IPS-11a (cell line): ENCODE data around the gene ZEB2.

Source experiments
- H3K4me3 ChIP-seq: one replicate; pipeline ENCODE4 v1.5.1; 2013; ENCODE audit warnings: low read depth, low read length, control low read depth

ZEB2 gene

DNA sequence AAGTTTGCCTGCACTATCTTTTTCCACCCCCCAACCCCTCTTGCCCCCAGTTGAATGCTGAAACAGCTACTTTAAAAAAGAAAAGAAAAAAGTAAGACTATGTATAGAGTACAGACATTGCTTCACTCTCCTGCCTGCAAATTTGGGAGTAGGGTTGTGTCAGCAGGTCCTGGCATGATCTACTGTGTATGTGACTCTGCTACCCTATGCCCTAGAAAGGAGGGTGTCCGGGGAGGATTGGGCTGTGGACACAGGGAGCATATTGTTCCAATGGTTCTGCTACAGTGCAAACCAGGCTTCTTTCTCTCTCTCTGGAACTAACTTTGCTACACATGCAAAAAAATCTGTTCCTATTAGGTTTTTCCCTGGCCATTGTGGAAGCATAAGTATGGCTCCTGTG is 9.9 kb upstream of the ZEB2 start:
- H3K4me3 ChIP-seq: no peak overlapping the region

DNA sequence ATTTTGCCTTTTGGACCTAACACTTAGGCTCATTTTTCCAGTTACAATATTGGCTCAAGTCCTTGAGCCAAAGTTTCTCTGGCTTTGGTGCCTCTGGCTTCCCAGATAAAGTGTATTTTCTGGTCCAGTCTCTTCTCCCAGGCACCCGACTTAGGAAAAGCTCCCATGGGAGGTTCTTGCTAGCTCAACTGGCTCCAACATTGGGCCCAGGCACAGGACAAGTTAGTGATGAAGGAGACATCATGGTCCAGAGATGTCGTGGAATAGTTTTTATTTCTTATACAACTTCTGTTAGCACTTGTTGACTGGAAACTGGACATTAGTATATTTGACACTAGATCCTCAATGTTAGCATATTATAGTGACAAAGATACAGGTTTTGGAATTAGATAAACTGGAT is 8.2 kb upstream of the ZEB2 start:
- H3K4me3 ChIP-seq: no peak overlapping the region

DNA sequence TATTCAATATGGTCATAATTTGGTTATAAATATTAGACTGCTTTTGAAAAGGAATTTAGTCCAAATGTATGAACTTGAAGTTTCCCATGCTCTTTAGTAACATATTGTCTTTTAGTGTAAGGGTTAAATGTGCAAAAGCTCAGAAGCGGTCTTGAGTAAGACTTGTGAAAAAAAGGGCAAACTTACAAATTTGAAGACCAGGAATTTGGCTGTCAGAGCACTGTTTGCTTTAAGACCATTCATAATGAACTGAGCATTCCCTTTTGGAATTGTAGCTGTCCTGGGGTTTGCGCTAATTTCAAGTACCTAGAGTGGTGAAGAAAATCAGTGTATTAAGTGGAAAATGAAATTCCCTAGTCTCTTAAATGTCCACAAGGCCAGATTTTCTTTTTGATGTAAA is 6.9 kb upstream of the ZEB2 start:
- H3K4me3 ChIP-seq: no peak overlapping the region

DNA sequence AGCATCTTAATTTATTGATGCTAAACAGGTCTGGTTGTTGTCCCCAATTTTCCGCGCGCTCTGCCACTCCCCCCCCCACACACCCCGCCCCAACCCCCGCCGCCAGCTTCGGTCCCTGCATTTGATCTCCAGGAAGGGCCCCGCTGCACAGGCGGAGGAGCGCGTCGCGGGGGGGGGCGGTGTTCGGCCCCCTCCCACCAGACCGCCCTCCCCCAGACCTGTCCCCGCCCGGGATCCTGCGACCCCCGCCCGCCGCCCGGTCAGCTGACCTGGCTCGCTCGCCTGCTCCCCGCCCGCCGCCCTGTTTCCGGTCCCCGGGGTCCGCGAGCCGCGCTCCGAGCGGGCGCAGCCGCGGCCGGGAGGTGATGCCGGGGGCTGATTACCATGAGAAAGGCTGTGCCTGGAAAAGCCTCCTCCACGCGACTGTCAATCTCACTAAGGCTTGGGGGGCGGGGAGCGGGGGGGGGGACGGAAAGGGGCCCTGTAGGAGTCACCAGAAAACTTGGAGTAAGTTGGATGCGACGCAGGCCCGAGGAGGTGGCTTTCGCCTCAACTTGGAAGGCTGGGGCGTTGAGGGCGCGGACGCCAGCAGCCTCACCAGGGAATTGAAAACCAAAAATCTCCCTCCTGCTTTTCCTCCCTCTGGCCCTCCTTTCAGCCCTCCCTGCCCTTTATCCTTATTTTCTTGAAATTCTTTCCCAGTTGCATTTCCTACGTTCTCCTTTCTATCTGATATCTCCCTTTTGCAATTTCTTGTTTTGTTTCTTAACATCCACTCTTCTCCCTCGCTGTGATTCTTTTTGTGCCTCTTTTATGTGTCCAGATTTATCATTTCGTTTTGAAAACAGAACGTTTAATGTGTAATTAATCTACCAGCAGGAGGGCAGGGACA is 4.4 kb upstream of the ZEB2 start:
- H3K4me3 ChIP-seq: peak overlapping the region; percentile 29

DNA sequence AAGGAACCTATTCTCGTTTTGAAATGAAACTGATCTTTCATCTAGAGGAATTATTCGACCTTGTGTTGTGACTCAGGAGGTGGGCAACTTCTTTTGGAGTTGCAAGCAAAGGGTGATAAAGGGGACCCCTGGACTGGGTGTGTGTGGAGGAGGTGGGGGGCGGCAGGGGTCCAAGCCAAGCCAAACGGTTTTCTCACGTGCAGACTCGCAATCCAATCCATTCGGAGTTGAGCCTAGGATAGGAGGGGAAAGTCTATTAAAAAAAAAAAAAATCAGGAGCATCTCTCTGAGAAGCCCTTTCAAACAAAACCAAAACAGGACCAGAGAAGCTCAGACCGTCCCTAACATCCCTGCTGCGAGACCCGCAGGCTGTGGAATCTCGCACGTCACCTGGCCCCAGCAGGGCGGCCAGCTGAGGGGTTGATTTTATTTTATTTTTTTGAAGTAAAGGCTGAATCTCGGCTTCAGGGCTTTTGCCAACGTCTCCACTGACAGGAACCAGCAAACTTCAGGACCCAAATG is 3.7 kb upstream of the ZEB2 start:
- H3K4me3 ChIP-seq: no peak overlapping the region

DNA sequence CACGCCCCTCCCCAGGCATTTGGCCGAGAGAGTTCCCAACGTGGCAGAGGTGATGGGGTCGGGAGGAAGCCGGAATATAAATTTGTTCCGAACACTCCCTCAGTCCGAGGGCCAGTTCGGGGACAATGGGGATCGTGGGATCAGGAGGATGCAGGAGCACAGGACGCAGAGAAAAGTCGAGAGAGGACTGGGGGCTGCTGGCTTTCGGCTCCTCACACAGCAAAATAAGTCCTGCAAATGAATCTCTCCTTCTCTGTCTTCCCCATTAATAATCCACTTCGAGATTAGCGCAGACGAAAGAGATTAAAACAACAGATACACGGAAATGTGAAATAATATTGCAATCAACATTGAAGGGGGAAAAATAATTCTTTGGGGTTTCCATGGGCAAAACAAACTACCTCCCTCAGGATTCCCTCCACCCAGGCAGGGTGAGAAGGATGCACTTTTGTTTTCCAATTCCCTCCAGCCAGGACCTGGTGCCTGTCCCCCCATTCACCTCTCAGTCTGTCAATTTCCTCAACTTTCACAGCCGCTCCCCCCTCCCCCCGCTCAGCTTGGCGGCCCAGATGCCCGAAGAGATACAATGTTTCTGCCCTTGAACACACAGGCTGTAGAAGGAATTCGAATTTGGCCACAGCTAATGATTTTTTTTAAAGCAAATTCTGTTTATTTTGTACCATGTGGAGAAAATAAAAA is 3.1 kb upstream of the ZEB2 start:
- peak overlapping the region; percentile 30 for H3K4me3 ChIP-seq

DNA sequence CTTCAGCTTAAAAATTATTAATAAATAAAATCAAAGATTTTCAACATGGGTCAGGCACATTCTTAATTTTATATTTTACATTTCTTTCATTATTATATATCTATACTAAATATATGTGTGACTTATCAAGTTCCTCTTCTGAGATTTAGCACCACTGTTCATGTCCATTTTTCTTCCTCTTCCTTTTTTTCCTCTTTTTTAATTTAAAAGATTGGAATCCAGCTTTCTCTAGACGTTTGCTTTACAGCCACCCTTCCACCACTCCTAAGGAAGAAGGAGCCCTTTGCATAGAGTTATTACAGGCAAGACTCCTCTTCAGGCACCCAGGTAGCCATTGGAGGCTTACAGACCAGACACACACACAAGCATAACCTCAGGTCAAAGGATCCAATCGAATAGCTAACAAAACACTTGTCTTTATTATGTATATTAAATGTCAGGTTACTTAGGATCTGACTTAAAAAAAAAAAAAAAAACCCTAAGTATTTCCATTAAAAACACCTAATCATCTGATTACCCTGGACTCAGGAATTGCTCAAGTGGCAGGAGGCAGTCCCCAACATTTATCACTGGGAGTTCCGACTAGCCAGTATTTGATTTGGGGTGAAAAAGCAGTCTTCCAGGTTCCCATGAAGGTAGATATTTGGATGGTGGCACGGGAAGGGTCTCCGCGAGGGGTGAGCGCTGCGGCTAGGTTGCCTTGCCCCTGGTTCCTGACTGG is 2.4 kb upstream of the ZEB2 start:
- peak overlapping the region; percentile 30 for H3K4me3 ChIP-seq

DNA sequence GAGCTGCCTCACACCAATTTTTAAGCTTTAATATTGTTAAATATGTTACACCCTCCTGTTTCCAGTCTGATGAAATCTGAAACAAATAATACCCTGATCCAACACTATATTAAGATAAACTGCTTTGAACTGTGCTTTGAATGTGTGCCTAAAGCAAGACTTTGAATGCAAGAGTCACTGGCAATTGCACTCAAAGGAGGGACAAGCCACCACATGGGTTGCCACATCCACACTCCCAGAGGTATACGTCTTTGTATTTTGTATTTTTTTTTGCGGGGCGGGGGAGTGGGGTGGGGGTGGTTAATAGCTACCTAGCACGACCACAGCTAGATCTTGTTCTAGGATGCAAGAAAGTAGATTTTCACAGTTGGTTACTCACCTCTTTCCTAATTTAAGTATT is 1.8 kb upstream of the ZEB2 start:
- H3K4me3 ChIP-seq: no peak overlapping the region

DNA sequence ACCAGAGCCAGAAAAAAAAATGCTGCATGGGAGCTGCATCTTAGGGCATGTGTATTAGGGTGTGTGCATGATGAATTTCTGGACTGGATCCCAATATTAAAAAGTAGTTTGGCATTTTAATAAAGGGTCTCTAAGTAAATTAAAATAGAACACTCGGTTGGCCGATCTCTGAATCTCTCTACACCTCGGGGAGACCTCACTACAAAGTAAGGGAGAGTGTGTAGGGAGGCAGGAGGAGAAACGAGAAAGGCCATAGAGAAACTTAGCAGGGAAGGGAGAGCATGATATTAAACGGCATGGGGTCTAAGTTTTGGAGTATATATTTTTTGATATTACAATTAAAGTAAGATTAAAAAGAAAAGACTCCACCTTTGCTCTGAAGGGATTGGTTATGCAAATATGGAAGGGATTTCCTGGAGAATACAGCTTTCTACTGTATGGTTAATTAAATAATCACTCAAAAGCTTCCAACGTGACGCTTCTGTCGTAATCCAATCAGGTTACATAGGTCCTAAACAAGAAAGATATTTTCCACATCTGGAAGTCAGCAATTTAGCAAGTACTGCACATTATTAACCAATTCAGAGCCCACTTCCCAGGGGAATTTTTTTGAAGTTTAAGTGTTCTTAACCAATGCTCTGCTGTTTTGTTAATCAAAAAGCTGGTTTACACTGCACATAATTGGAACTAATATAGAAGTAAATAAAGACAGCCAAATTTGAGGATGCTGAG is 1.0 kb upstream of the ZEB2 start:
- no peak overlapping the region for H3K4me3 ChIP-seq

DNA sequence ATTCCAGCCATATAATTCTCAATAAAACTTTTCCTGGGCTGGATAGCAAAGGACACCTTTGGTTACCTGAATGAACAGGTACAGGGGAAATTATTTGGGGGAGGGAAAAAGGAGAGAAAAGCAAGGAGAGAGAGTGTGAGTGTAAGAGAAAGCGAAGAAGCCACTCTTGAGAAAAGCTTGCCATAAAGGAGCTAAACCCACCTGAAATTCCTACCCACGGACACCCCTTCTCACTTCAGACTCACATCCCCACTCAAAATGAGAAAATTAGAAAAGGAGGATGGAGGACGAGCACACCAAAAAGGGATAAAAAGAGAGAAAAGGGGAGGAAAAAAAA is 354 bp downstream of the ZEB2 start:
- H3K4me3 ChIP-seq: no peak overlapping the region

DNA sequence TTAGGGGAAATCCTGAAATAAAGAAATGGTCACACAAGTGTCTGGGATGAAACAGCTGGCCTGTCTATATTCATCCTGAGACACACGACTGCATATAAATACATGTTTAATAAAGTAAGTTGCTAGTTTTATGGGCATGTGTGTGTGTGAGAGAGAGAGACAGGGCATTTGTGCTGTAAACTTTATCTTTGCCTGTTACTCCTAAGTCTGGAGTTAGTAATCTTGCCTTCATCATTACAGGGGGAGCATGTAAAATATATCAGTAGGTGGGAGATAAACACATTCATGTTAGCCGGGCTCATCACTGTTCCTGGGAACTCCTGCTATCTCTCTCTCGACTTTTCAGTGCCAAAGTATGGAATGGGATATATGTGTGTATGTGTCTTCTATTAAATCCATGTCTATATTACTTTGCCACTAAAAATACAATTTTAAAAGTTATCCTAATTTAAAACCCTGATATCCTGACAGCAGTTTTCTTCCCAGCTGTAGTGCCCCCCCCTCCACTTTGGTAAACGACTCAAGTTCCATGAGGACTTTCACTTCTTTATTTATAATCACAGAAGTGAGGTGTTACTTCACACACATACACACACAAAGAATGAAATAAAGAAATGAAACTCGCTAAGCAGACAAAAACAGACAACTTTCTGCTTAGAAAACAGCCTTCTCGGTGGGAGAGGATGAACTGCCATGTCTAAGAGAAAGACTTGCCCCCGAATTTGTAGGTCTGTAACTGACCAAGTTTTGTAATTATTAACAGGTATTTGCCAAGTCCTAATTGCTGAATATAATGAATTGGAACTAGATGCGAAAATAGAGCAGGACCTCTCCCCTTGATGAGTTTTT is 947 bp downstream of the ZEB2 start:
- no peak overlapping the region for H3K4me3 ChIP-seq

DNA sequence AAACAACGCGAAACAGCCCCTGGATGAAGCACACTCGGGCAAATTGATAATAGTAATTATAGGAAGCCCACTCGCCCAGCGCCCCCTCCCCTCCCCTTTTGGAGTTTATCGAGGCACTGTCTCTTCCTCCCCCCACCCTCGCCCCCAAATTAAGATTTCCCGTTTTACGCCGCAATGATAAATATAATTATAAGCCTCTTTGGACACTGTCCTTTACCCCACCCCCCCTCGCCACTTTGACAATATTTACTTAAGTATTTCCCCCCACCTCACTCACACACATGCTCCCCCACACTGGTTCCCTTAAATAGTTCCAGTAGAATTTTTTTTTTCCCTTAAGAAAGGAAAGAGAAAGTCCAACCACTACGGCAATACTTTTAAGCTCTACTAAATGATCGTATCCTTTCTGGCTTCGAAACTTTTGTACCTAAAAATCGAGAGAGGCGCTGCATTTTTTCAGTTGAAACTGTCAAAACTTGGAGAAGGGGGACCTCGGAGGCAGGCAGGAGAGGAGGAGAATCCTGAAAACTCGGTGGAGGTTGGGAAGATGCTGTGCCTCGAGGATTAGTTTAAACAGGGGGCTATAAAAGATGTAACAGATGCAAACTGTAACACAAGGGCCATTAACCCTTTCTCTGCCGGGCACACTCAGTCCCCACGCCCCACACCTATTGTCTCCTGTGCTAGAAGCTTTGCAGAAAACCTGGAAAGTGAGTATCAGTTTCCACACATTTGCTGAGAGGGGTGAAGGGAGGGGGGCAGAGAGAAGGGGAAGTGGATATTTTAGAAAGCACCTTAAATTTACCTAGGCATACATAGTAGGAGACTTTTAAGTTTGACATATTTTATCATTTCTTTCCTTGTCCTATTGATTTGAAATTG is 1.8 kb downstream of the ZEB2 start:
- peak overlapping the region; percentile 30 for H3K4me3 ChIP-seq

DNA sequence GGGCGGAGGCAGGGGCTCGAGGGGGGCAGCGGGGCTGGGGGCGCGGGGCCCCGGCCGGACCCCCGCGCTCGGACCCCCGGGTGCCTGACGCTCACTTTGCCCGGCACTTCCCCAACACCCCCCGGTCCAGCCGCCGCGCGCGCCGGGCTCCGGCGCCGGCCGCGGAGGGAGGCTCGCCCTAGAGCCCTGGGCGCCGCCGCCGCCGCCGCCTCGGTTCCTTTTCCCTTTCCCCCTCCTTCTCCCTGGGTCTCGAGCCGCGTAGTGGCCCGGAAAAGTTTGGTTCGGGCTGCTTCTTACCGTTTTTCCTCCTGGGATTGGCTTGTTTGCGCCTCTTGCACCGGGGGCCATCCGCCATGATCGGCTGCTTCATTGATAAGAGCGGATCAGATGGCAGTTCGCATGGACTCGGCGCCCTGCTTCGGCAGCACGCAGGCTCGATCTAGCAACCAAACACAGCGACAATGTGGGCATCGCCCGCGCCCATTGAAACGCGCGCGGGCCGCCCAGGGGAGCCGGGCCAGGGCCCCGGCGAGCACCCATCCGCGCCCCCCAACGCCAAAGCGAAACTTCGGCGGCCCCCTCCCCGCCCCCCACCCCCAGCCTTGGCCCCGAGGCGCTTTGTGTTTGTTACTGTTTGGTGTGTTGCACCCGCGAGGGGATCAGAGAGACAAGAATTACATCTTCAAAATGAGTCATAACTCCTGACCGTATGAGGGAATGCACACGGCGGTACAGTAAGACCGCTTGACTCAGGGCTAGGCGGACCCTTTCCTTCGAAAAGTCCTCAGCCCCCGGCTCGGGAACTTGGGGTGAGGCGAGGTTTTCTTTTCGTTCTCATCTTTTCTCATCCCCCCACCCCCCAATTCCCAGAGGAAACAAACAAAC is 2.7 kb downstream of the ZEB2 start:
- H3K4me3 ChIP-seq: peak overlapping the region; percentile 58

DNA sequence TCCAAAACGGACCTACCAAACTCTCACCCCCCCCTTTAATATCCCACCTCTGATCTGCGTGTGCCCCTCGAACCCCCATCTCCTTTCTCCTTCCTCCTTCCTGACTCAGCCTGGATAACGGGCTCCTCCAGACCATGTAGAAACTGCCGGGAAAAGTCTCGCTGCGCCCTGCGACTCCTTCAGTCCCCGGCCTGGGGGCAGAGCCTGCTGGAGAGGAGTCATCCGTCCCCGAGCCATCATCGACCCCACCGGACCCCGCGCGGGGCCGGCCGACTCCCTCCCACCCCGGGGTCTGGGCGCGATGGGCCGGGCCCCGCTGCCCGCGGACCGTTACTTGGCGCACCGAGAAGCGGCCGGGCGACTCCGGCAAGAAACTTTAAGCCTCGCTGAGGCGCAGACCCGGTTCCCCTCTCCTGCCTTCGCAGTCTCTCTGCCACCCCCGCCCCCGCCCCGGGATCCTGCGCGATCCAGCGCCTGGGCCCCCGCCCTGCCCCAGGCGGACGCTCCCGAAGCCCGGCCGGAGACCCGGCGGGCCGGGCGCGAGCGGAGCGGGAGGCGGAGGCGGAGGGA is 3.4 kb downstream of the ZEB2 start:
- H3K4me3 ChIP-seq: peak overlapping the region; percentile 4

DNA sequence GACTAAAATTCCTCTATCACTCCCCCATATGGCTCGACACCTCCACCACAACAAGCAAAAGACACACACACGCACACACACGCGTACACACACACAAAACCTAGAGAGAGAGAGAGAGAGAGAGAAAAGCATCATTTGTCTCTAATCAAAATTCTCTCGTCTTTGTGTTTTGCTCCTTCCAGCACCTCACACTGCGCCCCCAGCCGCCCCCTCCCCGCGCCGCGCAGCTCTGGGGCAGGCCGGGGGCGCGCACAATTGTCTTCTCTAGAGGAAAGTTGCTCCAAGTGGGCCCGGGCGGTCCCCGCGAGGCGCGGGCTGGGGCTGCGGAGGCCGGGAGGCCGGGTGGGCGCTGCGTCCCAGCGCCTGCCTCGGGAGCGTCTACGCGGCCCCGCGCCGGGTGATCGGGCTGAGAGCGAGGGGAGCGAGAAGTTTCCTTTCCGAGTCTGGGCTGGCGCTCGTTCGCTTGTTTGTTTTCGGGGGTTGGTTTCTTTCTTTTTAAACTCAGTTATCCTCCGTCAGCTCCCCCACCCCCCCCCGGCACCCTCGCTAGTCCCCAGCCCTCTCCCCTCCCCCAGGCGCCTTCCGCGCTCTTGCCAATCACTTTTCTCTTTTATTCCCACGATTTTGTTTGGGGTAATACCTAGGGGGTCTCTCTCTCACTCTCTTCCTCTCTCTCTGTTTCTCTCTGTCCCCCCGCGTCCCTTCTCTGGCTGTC is 4.1 kb downstream of the ZEB2 start:
- H3K4me3 ChIP-seq: peak overlapping the region; percentile 27

DNA sequence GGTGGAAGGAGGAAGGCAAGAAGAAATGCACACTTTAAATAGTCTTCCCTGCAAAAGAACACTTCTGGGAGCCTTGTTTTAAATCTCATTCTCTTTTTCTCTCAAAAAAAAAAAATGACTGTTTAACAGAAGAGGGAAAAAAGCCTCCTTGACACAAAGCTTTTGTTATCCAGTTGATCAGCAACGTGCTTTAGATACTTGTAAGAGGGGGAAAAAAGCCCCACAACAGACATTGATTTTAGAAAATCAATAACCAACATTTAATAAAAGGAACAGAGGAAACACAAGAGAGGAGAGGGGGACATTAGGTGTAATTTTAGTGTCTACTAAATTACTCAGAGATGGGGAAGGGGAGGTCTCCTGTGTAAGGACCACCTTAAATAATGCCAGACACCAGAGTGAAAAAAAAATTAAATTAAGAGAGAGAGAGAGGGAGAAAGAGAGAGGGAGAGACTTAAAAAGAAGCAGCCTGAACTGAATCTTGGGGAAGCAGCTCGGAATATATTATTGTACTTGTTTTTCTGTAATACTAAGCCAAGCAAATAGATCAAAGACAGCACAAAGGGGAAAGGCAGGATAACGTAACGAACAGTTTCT is 4.7 kb downstream of the ZEB2 start:
- peak overlapping the region; percentile 27 for H3K4me3 ChIP-seq

DNA sequence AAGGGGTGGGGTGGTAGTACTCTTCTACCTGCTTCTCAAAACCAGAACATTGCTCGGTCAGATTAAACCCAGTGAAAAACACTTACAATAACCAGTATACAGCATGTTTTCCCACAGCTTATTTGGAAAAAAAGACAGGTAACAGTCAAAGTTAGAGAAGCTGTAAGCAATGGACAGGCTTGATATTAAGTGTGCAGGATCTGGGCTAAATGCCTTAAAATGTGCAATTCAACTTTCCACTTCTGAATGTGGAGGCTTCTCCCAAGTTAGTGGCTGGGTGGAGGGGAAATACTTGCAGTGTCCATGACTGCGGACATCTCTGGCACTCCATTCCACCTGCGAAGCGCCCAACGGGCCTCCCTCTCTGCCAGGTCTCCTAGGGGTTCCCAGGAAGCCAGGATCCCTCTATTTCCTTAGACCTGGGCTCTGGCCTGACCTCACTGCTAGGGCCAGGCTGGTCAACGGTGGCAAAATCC is 5.3 kb downstream of the ZEB2 start:
- no peak overlapping the region for H3K4me3 ChIP-seq
